Activated CD8-positive, alpha-beta T cell treated with anti-CD3 and anti-CD28 coated beads, Interleukin-2, amount 10 ng/mL, durations not matched to agents 7 days and 5 days (primary cell): ENCODE results near the gene RPS21. TPM values are rescaled to one million over a fixed set of nuclear protein-coding genes. Genes with fewer than 3 reads are reported as not detected.
"Not testable (repeated sequence)": the region's sequence is repeated elsewhere in the genome, so short reads cannot be mapped to it uniquely, and the experiment has no call there.

Experiments used
- ATAC-seq: fragments of 150-1000 bp; cut with Tn5 transposase; one replicate; pipeline ENCODE4 v1.10.0; 2021; ENCODE audit warnings: moderate library complexity
- CTCF ChIA-PET: fragments of 350-600 bp; sonication (Branson Sonifier 250); formaldehyde crosslinking; loops from one replicate; lab custom pipeline; 2021; ENCODE audit warnings: antibody characterized with exemption; lab: Charles Lee
- POLR2A ChIA-PET: fragments of 350-600 bp; sonication (Branson Sonifier 250); formaldehyde crosslinking; loops from one replicate; lab custom pipeline; 2021; ENCODE audit warnings: antibody characterized with exemption; lab: Charles Lee
- DNase-seq: peaks from one replicate; pipeline ENCODE4 v3.0.0-alpha.2; 2020
- H3K27ac Mint-ChIP-seq: one replicate; pipeline ENCODE4 v1.8.0; 2021; ENCODE audit warnings: mild to moderate bottlenecking, mixed read lengths
- H3K27me3 Mint-ChIP-seq: one replicate; pipeline ENCODE4 v1.8.0; 2021; ENCODE audit warnings: low read depth, mixed read lengths
- H3K36me3 Mint-ChIP-seq: one replicate; pipeline ENCODE4 v1.8.0; 2021; ENCODE audit warnings: low read depth, mixed read lengths
- H3K4me1 Mint-ChIP-seq: one replicate; pipeline ENCODE4 v1.8.0; 2021; ENCODE audit warnings: low read depth, mixed read lengths
- H3K4me3 Mint-ChIP-seq: one replicate; pipeline ENCODE4 v1.8.0; 2021; ENCODE audit warnings: mild to moderate bottlenecking, mixed read lengths
- H3K9me3 Mint-ChIP-seq: one replicate; pipeline ENCODE4 v1.8.0; 2022; ENCODE audit warnings: mixed read lengths; ENCODE audit not compliant: insufficient read depth
- total RNA-seq, 2 experiments: library from RNA; stranded (reverse); gene quantifications; one replicate each; pipeline ENCODE4 v1.2.3, GENCODE V29; 2021

The RPS21 gene
- total RNA-seq, 2 experiments from 2014 or later: 1,875 to 1,999 TPM

DNA sequence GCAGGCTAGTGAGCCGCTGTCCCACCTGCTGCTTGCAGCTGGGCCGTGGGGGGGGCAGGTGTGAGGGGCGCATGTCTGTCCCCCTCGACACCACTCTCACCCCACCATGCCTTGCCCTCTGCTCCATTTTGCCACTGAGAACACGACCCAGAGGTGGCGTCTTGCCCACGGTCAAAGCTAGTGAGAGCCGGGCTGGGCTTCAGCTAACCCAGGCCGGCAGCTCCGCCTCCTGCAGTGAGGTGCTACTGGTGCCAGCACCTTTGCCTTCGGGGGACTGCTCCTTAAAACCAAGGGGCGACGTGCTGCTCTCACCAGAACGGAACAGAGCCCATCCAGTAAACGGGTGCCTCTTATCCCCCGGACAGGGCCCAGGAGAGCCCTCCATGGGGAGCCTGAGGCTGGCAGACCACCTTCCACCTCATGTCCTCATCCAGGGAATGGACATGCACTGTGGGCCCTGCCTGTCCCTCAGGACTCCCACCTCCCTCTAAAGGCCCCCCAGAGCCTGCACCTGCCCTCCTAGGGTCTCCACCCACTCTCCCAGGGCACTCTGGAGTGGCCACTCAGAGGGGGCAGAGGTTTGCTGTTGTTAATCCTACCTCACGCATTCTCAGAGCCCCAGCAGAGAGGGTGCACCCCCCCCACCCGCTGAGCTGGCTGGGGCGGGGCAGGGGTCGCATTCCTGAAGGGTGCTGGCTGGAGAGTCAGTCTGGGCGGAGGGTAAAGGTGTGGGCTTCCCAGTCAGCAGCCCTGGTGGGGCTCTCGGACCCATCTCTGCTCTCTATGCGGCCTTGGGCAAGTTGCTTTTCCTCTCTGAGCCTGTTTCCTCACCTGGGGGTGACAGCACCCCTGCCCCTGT, 37.6 kb downstream of the RPS21 start:
- ATAC-seq (no peak), DNase-seq (no peak)
- Mint-ChIP-seq H3K27ac (no peak overlapping the region), H3K27me3 (no peaks in the 10 kb centered on the region), H3K4me1 (no peaks in the 10 kb centered on the region), H3K36me3 (no peaks in the 10 kb centered on the region), H3K4me3 (no peak overlapping the region), H3K9me3 (no peaks in the 10 kb centered on the region)
- ChIA-PET CTCF (no interaction called here), POLR2A (no interaction called here)

DNA sequence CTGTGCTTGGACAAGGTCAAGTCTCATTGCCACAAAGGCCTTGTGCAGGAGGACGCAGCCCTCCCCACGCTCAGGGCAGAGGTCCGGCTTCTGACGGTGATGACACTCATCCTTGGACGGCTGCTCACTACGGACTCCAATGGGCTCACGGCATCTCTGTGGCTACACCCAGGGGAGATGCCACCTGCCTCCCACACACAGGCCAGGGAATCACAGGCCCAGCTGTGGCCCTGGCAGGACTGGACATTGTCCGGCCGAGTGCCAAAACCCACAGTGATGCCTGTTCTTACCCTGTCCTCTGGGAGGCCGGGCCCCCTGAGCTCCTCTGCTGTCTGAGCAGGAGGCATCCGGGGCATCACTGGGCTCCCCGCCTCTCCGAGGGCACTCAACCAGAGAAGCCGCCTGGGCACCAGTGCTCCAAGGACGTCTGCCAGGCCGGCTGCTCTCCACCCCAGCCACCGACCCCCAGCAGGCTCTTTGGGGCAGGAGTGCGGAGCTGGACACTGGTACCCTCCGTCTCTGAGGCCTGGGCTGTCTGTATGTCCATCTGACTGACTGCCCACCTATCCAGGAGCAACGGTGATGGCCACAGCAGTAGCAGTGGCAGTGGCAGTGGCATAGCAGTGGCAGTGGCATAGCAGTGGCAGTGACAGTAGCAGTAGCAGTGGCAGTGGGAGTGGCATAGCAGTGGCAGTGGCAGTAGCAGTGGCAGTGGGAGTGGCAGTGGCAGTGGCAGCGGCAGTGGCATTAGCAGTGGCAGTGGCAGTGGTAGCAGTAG, 38.6 kb downstream of the RPS21 start:
- Mint-ChIP-seq H3K4me3 (no peak overlapping the region), H3K9me3 (no peaks in the 10 kb centered on the region), H3K27ac (no peak overlapping the region), H3K4me1 (no peaks in the 10 kb centered on the region), H3K36me3 (no peaks in the 10 kb centered on the region), H3K27me3 (no peaks in the 10 kb centered on the region)
- no peak for DNase-seq
- ChIA-PET CTCF (no interaction called here), POLR2A (no interaction called here)
- no peak for ATAC-seq

DNA sequence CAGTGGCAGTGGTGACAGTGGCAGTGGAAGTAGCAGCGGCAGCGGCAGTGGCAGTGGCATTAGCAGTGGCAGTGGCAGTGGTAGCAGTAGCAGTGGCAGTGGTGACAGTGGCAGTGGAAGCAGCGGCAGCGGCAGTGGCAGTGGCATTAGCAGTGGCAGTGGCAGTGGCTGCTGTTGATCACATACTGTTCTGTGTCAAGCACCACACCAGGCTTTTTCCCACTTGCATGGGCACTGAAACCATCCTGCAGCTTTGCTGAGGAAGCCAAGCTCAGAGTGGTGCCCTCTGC, 39.1 kb downstream of the RPS21 start:
- H3K36me3 Mint-ChIP-seq, H3K4me1 Mint-ChIP-seq, ATAC-seq, DNase-seq, CTCF ChIA-PET, H3K27me3 Mint-ChIP-seq, H3K27ac Mint-ChIP-seq, H3K4me3 Mint-ChIP-seq, POLR2A ChIA-PET, H3K9me3 Mint-ChIP-seq: not testable (repeated sequence)

DNA sequence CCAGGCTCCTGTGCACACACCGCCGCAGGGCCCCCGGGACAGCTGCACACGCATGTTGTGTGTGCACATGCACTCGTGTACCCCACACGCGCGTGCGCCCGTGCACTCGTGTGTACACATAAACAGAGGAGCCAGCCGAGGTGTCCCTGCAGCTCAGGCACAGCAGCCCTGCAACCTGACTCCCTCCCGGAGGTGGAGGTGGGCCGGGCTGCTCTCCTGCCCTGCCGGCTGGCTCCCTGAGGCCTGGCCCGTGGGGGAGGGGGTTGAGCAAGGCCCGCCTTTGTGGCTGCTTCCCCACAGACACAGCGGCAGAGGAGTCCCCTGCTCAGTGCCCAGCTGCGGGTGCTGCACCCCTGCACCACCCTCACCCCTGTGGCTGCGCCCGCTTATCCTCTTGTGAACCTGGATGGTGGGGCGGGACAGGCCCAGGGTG, 39.8 kb downstream of the RPS21 start:
- ChIA-PET POLR2A (no interaction called here), CTCF (no interaction called here)
- Mint-ChIP-seq H3K36me3 (no peaks in the 10 kb centered on the region), H3K4me3 (no peak overlapping the region), H3K27me3 (no peaks in the 10 kb centered on the region), H3K27ac (no peak overlapping the region), H3K9me3 (no peaks in the 10 kb centered on the region), H3K4me1 (no peaks in the 10 kb centered on the region)
- DNase-seq: no peak
- no peak for ATAC-seq

DNA sequence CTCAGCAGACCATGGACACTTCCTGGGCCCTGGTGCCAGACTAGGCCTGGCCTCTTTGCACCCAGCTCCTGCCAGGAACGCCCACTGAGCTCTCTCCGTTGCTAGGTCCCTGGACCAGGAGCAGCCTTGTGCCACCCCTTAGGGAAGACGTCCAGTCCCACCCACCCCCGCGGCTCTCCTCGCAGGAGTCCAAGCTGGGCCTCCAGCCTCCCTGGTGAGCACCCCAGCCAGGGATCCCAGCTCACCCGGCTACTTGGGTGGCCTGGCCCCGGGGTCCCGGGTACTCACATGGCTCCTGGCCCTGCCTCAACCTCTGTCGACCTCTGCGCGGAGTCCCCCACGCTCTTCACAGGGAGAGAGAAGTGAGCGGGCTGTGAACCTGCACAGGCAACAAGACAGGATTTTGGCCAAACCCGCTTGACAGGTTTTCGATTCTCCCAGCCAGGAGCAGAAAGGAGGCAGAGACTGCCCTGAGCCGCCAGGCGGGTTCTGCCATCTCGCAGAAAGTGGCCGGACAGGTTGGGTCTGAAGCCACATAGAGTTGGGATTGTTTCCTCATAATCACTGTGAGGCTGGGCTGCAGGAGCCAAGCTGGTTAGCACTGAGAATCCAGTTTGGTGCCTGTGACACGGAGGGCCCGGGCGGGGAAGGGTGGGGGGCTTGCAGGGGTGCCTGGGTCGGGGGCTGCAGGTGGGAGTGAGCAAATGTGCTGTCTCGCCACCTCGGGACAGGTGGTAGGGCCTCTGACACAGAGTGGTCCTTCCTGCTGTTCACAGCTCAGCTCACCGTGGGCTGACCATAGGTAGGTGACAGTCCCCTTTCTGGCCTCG, 40.5 kb downstream of the RPS21 start, which contains the start of gene RBBP8NL:
Gene RBBP8NL (minus strand): TSS at position 368 of the 830 bp plus-strand sequence. CDS start 7,892 bp downstream, outside the sequence.
- no peak for DNase-seq
- Mint-ChIP-seq H3K27ac (no peak within 1 kb of the TSS), H3K36me3 (no peaks in the 10 kb centered on the region), H3K9me3 (no peaks in the 10 kb centered on the region), H3K27me3 (no peaks in the 10 kb centered on the region), H3K4me3 (no peak within 1 kb of the TSS), H3K4me1 (no peaks in the 10 kb centered on the region)
- no peak for ATAC-seq
- ChIA-PET POLR2A (no interaction called here), CTCF (no interaction called here)

DNA sequence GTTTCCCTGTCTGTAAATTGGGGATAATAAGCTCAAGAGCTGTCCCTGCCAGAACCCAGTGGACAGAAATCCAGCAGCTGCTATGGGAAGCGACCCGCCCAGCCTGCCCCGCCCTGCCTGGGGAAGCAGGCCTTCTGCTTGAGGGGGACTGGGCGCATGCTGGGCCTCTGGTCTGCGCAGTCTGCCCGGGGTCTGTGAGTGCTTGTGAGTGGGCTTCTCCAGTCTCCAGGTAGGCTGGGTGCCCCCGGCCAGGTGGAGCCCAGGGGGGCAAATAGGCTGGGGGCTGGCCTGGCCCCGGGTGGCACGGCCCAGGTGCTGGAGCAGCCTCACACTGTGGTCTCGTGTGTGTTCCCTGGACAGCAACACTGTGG, 41.1 kb downstream of the RPS21 start:
- H3K36me3 Mint-ChIP-seq: no peaks in the 10 kb centered on the region
- no peaks in the 10 kb centered on the region for H3K9me3 Mint-ChIP-seq
- H3K27ac Mint-ChIP-seq: no peak overlapping the region
- H3K4me1 Mint-ChIP-seq: no peaks in the 10 kb centered on the region
- no peak for DNase-seq
- H3K4me3 Mint-ChIP-seq: no peak overlapping the region
- no peak for ATAC-seq
- POLR2A ChIA-PET: no interaction called here
- CTCF ChIA-PET: no interaction called here
- H3K27me3 Mint-ChIP-seq: peaks cover 2% of the 10 kb centered on the region

DNA sequence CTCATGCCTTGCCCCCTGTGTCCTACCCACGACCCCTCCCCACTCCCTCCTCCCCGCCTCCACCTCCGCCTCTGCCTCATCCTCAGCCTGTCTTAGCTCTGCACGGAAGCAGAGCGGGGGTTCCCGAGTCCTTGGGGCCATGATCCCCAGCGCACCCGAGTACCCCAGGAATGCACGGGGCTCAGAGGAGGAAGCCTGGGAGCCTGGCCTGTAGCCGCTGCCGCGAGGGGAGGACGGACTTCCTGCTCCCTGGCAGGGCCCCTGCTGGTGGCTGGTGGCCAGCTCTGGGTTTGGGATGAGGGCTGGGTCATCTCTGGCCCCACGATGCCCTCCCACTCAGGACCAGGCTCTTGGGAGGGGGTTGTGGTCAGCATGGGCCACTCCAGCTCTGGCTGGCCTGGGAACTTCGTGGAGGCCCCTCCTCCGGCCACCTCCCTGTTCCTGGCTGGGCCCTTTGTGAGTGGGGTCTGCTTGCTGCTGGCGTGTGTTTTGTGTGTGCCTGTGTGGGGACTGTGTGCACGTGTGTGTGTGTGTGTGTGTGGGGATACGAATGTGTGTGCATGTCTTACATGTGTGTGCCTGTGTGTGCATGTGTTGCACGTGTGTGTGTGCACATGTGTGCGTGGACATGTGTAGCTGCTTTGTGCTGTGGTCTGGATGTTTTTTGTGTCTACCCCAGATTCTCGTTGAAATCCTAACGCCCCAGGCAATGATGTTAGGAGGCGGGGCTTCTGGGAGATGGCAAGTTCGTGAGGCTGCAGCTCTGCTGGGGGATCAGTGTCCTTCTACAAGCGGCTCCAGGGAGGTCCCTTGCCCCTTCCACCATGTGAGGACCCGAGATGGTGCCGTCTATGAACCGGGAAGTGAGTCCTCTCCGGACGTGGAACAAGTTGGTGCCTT, 41.7 kb downstream of the RPS21 start:
- no peaks in the 10 kb centered on the region for H3K4me1 Mint-ChIP-seq
- no peak for DNase-seq
- no peak for ATAC-seq
- no peaks in the 10 kb centered on the region for H3K9me3 Mint-ChIP-seq
- H3K27me3 Mint-ChIP-seq: peaks cover 5% of the 10 kb centered on the region
- no peaks in the 10 kb centered on the region for H3K36me3 Mint-ChIP-seq
- ChIA-PET CTCF (no interaction called here), POLR2A (no interaction called here)
- no peak overlapping the region for H3K4me3 Mint-ChIP-seq
- no peak overlapping the region for H3K27ac Mint-ChIP-seq

DNA sequence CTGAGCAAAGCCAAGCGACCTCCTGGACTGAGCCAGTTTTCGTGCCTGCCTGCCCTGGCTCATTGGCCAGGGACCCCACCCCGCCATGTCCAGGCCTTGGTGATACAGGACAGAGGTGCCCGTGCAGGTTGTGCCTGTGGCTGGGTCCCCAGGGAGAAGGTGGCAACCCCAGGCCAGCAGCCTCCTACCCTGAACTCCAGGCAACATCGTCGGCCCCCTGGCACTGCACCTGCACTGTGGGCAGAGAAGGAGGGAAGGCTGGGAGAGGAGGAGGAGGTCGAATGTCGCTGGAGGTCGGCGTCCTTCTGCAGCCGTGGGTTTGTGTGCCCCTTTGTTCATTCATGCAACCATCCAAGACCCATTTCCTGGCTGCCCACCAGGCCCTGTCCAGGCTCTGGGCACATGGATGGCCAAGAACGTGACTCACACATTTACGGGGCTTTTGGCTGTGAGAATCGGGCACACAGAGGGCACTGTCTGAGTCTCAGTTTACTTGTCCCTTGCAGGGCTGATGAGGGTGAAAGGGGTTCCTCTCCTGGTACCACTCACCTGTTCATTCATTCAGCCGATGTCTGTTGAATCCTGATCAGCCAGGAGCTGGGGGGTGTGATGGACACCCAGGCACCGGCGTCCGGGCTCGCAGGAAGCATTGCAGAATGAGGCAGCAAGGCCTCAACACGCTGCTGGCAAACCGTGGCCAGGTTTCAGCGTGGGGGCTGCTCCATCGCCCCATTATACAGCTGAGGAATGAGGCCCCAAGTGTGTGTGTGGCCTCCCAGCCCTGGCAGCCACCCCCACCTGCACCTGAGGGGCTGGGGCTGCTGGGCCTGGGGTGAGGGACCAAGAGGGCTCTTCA, 42.8 kb downstream of the RPS21 start:
- Mint-ChIP-seq H3K4me3 (no peak overlapping the region), H3K27me3 (peaks cover 14% of the 10 kb centered on the region), H3K4me1 (no peaks in the 10 kb centered on the region), H3K27ac (no peak overlapping the region), H3K36me3 (no peaks in the 10 kb centered on the region), H3K9me3 (no peaks in the 10 kb centered on the region)
- ChIA-PET CTCF (no interaction called here), POLR2A (no interaction called here)
- ATAC-seq (no peak), DNase-seq (no peak)

DNA sequence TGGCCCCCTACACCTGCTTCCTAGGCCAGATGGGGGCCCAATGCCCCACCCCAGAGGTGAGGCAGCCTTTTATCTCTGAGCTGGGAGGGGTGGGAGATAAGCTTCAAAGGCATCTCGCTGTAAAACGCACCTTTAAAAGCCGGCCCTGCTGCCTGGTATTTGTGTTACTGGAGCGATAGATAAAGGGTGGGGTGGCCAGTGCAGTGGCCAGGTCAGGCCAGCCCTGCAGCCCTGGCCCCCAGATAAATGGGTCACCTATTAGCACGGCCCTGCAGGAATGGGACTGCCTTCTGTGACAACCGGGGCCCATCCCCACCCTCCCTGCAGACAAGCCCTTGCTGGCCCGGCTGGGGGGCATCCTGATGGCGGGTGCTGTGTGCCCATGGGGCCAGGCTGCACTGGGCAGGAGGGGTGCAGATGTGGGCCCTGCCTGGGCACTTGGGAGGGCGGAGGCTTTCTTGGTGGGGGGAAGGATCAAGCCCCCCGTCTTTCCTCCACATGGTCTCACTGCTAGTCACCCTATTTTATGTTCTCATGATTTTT, 43.5 kb downstream of the RPS21 start:
- H3K36me3 Mint-ChIP-seq: no peaks in the 10 kb centered on the region
- no peak overlapping the region for H3K4me3 Mint-ChIP-seq
- peaks cover 20% of the 10 kb centered on the region for H3K27me3 Mint-ChIP-seq
- no peak for ATAC-seq
- no peak overlapping the region for H3K27ac Mint-ChIP-seq
- H3K4me1 Mint-ChIP-seq: no peaks in the 10 kb centered on the region
- ChIA-PET POLR2A (no interaction called here), CTCF (no interaction called here)
- DNase-seq: no peak
- no peaks in the 10 kb centered on the region for H3K9me3 Mint-ChIP-seq

DNA sequence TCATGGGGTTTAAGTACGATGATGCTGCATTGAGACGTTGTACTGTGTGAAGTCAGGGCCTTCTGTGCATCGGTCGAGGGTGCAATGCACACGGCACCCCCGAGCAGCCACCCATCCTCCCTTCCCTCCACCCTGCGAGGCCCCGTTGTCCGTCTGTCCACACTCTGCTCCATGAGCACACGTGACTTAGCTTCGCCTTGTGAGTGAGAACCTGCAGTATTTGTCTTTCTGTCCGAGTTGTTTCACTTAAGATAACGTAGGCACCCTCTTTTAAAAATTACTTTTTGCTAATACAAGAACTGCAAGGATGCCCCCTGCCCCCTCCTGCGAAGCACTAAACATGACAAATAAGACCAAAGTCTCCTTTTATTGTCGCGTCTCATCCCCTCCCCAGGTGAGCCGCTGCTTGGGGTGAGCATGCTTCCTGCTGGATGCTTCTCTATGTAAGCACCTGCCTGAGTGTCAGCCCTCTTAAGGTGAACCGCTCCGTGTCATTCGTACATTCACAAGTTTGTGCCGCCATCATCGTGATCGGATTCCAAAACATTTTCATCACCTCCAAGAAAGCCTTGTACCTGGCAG, 44.1 kb downstream of the RPS21 start:
- Mint-ChIP-seq H3K9me3 (no peaks in the 10 kb centered on the region), H3K27me3 (peaks cover 24% of the 10 kb centered on the region), H3K36me3 (no peaks in the 10 kb centered on the region), H3K4me3 (no peak overlapping the region), H3K4me1 (no peaks in the 10 kb centered on the region), H3K27ac (no peak overlapping the region)
- ChIA-PET CTCF (no interaction called here), POLR2A (no interaction called here)
- DNase-seq (no peak), ATAC-seq (no peak)
